DND-41 (cell line): Measurements from ENCODE around the gene GPR160.

Experiments
- EZH2 ChIP-seq: IDR thresholded peaks from 3 replicates; pipeline ENCODE4 v1.6.1; 2012; ENCODE audit warnings: borderline replicate concordance, low read depth, mild to moderate bottlenecking, moderate library complexity, low read length, inconsistent platforms; ENCODE audit not compliant: severe bottlenecking
- TF ChIP-seq, protein P1 (sequence below): IDR thresholded peaks from 2 replicates; pipeline ENCODE4 v1.5.1; 2012; ENCODE audit warnings: borderline replicate concordance, low read length, moderate library complexity, mild to moderate bottlenecking; ENCODE audit not compliant: poor library complexity, severe bottlenecking; ENCODE audit errors: extremely low read depth

DNA sequence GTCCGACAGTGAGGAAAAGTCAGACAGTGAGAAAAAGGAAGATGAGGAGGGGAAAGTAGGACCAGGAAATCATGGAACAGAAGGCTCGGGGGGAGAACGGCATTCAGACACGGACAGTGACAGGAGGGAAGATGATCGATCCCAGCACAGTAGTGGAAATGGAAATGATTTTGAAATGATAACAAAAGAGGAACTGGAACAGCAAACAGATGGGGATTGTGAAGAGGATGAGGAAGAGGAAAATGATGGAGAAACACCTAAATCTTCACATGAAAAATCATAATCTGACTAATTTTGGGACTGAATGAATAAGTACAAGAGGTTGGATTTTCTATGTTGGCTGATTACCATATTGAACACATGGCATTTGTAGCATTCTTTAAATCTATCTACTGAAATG lies 45.0 kb upstream of the GPR160 start:
- TF ChIP-seq, protein P1, sequence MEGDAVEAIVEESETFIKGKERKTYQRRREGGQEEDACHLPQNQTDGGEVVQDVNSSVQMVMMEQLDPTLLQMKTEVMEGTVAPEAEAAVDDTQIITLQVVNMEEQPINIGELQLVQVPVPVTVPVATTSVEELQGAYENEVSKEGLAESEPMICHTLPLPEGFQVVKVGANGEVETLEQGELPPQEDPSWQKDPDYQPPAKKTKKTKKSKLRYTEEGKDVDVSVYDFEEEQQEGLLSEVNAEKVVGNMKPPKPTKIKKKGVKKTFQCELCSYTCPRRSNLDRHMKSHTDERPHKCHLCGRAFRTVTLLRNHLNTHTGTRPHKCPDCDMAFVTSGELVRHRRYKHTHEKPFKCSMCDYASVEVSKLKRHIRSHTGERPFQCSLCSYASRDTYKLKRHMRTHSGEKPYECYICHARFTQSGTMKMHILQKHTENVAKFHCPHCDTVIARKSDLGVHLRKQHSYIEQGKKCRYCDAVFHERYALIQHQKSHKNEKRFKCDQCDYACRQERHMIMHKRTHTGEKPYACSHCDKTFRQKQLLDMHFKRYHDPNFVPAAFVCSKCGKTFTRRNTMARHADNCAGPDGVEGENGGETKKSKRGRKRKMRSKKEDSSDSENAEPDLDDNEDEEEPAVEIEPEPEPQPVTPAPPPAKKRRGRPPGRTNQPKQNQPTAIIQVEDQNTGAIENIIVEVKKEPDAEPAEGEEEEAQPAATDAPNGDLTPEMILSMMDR, result no peak
- no peak for TF ChIP-seq EZH2
